H1 (cell line): ENCODE results near the gene FAM13C. TPM values are rescaled to one million over a fixed set of nuclear protein-coding genes. Genes with fewer than 3 reads are reported as not detected.

ENCODE experiments used
- CTCF ChIA-PET: fragments of 300-600 bp; sonication (Branson Sonifier 250); formaldehyde crosslinking; loops from one replicate; lab custom pipeline; 2021; ENCODE audit not compliant: partially characterized antibody; lab: Charles Lee
- POLR2A ChIA-PET: fragments of 300-600 bp; sonication (Branson Sonifier 250); formaldehyde crosslinking; loops from one replicate; lab custom pipeline; 2021; ENCODE audit warnings: inconsistent platforms; ENCODE audit not compliant: partially characterized antibody; lab: Charles Lee
- DNase-seq, 2 experiments: peaks; one replicate each; pipeline versions ENCODE4 v3.0.0 to v3.0.0-alpha.2; 2010 to 2022; ENCODE audit warnings: low spot score in 2 of 2, low read depth in 1 of 2, mixed read lengths in 1 of 2
- FAIRE-seq: peaks from 2 replicates; lab custom pipeline; 2011; peaks lifted over from hg19 to GRCh38; lab: Jason Lieb, UNC
- H2AFZ ChIP-seq: 2 replicates; pipeline ENCODE4 v1.8.1; 2012; ENCODE audit warnings: low read length, inconsistent platforms
- H2AK5ac ChIP-seq: 2 replicates; pipeline ENCODE4 v1.6.1; 2013; ENCODE audit warnings: low read depth, low read length
- H2BK120ac ChIP-seq: replicated peaks from 2 replicates; pipeline ENCODE3; 2013; ENCODE audit warnings: low read depth, low read length, inconsistent platforms
- H2BK12ac ChIP-seq: 2 replicates; pipeline ENCODE4 v1.6.1; 2013; ENCODE audit warnings: low read depth, low read length
- H2BK15ac ChIP-seq: 2 replicates; pipeline ENCODE4 v1.6.1; 2013; ENCODE audit warnings: low read length
- H2BK20ac ChIP-seq: 2 replicates; pipeline ENCODE4 v1.6.1; 2013; ENCODE audit warnings: low read length
- H2BK5ac ChIP-seq: 2 replicates; pipeline ENCODE4 v1.6.1; 2013; ENCODE audit warnings: low read depth, low read length
- H3K14ac ChIP-seq: 2 replicates; pipeline ENCODE4 v1.6.1; 2013; ENCODE audit warnings: inconsistent platforms; ENCODE audit not compliant: insufficient read length
- H3K18ac ChIP-seq: 2 replicates; pipeline ENCODE4 v1.6.1; 2013; ENCODE audit warnings: low read length; ENCODE audit errors: extremely low read depth
- H3K23ac ChIP-seq: 2 replicates; pipeline ENCODE4 v1.6.1; 2013; ENCODE audit warnings: inconsistent platforms; ENCODE audit not compliant: insufficient read length
- H3K23me2 ChIP-seq: 2 replicates; pipeline ENCODE4 v1.6.1; 2013; ENCODE audit warnings: low read depth, low read length
- H3K27ac ChIP-seq: 2 replicates; pipeline ENCODE4 v1.6.1; 2011; ENCODE audit warnings: low read depth, low read length, inconsistent platforms
- H3K27me3 ChIP-seq, 4 experiments: replicated peaks in 1 of 4; 1 replicate in 1 of 4; 2 replicates in 3 of 4; pipeline versions ENCODE4 v1.6.1 to v1.8.1; 2011 to 2013; ENCODE audit warnings: low read length in 3 of 4, mild to moderate bottlenecking in 3 of 4, inconsistent platforms in 2 of 4, mixed read lengths in 2 of 4, moderate library complexity in 1 of 4; ENCODE audit not compliant: control insufficient read depth in 3 of 4, insufficient read depth in 3 of 4; ENCODE audit errors: extremely low read depth in 1 of 4
- H3K36me3 ChIP-seq, 4 experiments: 2 replicates each; pipeline versions ENCODE4 v1.6.1 to v1.8.1; 2011 to 2013; ENCODE audit warnings: mild to moderate bottlenecking in 4 of 4, low read length in 3 of 4, moderate library complexity in 2 of 4, control low read depth in 1 of 4, inconsistent platforms in 1 of 4; ENCODE audit not compliant: insufficient read depth in 4 of 4, control insufficient read depth in 2 of 4
- H3K4ac ChIP-seq: replicated peaks from 2 replicates; pipeline ENCODE3; 2013; ENCODE audit warnings: low read length, low read depth, mixed read lengths, inconsistent platforms; ENCODE audit not compliant: insufficient read length
- H3K4me1 ChIP-seq, 4 experiments: replicated peaks in 1 of 4; 1 replicate in 1 of 4; 2 replicates in 3 of 4; pipeline versions ENCODE4 v1.6.1 to v1.8.1; 2011 to 2013; ENCODE audit warnings: low read length in 3 of 4, inconsistent platforms in 2 of 4, mixed read lengths in 1 of 4; ENCODE audit not compliant: insufficient read depth in 4 of 4, control insufficient read depth in 3 of 4
- H3K4me2 ChIP-seq, 2 experiments: 2 replicates each; pipeline versions ENCODE4 v1.6.1 to v1.8.1; 2011 to 2013; ENCODE audit warnings: low read depth in 2 of 2, low read length in 2 of 2, control low read depth in 1 of 2, inconsistent platforms in 1 of 2, mild to moderate bottlenecking in 1 of 2; ENCODE audit not compliant: insufficient read depth in 1 of 2
- H3K4me3 ChIP-seq, 4 experiments: fragments of 200-600, 300-600 bp in 1 of 4; sonication (generic), shearing (Covaris generic), sonication (Bioruptor Twin) in 1 of 4; 2 replicates each; pipeline versions ENCODE4 v1.5.1 to v1.8.1; 2011 to 2016; ENCODE audit warnings: low read length in 4 of 4, low read depth in 3 of 4, control low read depth in 2 of 4, inconsistent platforms in 2 of 4, mild to moderate bottlenecking in 2 of 4, mixed read lengths in 1 of 4, moderate library complexity in 1 of 4; ENCODE audit not compliant: insufficient read depth in 2 of 4; ENCODE audit errors: extremely low read depth in 1 of 4
- H3K56ac ChIP-seq: replicated peaks from 2 replicates; pipeline ENCODE3; 2013; ENCODE audit warnings: low read depth, mild to moderate bottlenecking, mixed read lengths, low read length, inconsistent platforms; ENCODE audit not compliant: insufficient read length
- H3K79me1 ChIP-seq: 2 replicates; pipeline ENCODE4 v1.6.1; 2013; ENCODE audit warnings: low read depth, low read length, control low read depth
- H3K79me2 ChIP-seq, 2 experiments: 2 replicates each; pipeline versions ENCODE4 v1.6.1 to v1.8.1; 2012 to 2013; ENCODE audit warnings: low read length in 2 of 2, mild to moderate bottlenecking in 2 of 2, inconsistent platforms in 1 of 2; ENCODE audit not compliant: insufficient read depth in 2 of 2, control insufficient read depth in 1 of 2
- H3K9ac ChIP-seq, 4 experiments: replicated peaks in 1 of 4; 1 replicate in 1 of 4; 2 replicates in 3 of 4; pipeline versions ENCODE4 v1.6.1 to v1.8.1; 2011 to 2013; ENCODE audit warnings: low read depth in 3 of 4, low read length in 3 of 4, control low read depth in 2 of 4, mild to moderate bottlenecking in 2 of 4, moderate library complexity in 2 of 4, inconsistent platforms in 1 of 4; ENCODE audit errors: extremely low read depth in 1 of 4
- H3K9me3 ChIP-seq, 2 experiments: 2 replicates each; pipeline versions ENCODE4 v1.6.1 to v1.8.1; 2012 to 2013; ENCODE audit warnings: mild to moderate bottlenecking in 2 of 2, moderate library complexity in 2 of 2, control low read depth in 1 of 2, inconsistent platforms in 1 of 2, low read depth in 1 of 2, low read length in 1 of 2, mixed read lengths in 1 of 2; ENCODE audit not compliant: insufficient read depth in 2 of 2
- H4K20me1 ChIP-seq, 2 experiments: replicated peaks in 1 of 2; 2 replicates each; pipeline versions ENCODE3 to v1.8.1; 2011 to 2013; ENCODE audit warnings: inconsistent platforms in 2 of 2, low read length in 2 of 2, mild to moderate bottlenecking in 1 of 2; ENCODE audit not compliant: insufficient read depth in 2 of 2, control insufficient read depth in 1 of 2
- H4K5ac ChIP-seq: 2 replicates; pipeline ENCODE4 v1.6.1; 2013; ENCODE audit warnings: low read length, low read depth, mixed read lengths, inconsistent platforms; ENCODE audit not compliant: insufficient read length
- H4K8ac ChIP-seq: 2 replicates; pipeline ENCODE4 v1.8.0; 2013; ENCODE audit warnings: mild to moderate bottlenecking, moderate library complexity, low read length, inconsistent platforms; ENCODE audit not compliant: insufficient read depth; ENCODE audit errors: extremely low read depth
- H4K91ac ChIP-seq: replicated peaks from 2 replicates; pipeline ENCODE3; 2013; ENCODE audit warnings: low read length, mixed read lengths, inconsistent platforms; ENCODE audit not compliant: insufficient read length
- EP300 ChIP-seq, 2 experiments: IDR thresholded peaks; 1 replicate in 1 of 2; 2 replicates in 1 of 2; pipeline ENCODE4 v1.6.1; 2011 to 2012; ENCODE audit warnings: low read depth in 2 of 2, low read length in 2 of 2, mild to moderate bottlenecking in 2 of 2, borderline replicate concordance in 1 of 2, inconsistent platforms in 1 of 2, moderate library complexity in 1 of 2
- GTF2F1 ChIP-seq: IDR thresholded peaks from 2 replicates; pipeline ENCODE4 v1.6.1; 2012; ENCODE audit warnings: low read depth, low read length, improper control_type of control experiment, borderline replicate concordance
- POU5F1 ChIP-seq: IDR thresholded peaks from 2 replicates; pipeline ENCODE4 v1.6.1; 2011; ENCODE audit warnings: low read depth, mild to moderate bottlenecking, low read length, moderate library complexity
- RFX5 ChIP-seq: IDR thresholded peaks from 2 replicates; pipeline ENCODE4 v1.6.1; 2011; ENCODE audit warnings: low read depth, low read length, improper control_type of control experiment, borderline replicate concordance
- WGBS, 2 experiments: shearing (Covaris generic) in 1 of 2; methylation state at CpG; one replicate each; pipeline versions ENCODE4 v1.1.6 to v1.1.7; 2013 to 2015; ENCODE audit warnings: low lambda C conversion rate in 2 of 2, mixed read lengths in 2 of 2, inconsistent platforms in 1 of 2, low coverage in 1 of 2, missing lambda C conversion rate in 1 of 2; ENCODE audit not compliant: insufficient replicate concordance in 2 of 2, insufficient coverage in 1 of 2, insufficient read length in 1 of 2; ENCODE audit errors: extremely low coverage in 1 of 2, missing lambda C conversion rate in 1 of 2; 5-methylcytosine and 5-hydroxymethylcytosine counted together
- polyA plus RNA-seq, 7 experiments: library from polyadenylated mRNA; depleted of rRNA in 3 of 7; stranded (reverse) in 5 of 7; unstranded in 2 of 7; fragments of >200 nt in 5 of 7; fragments of 200-250 nt in 2 of 7; gene quantifications; 1 replicate in 5 of 7; 2 replicates in 1 of 7; 4 replicates in 1 of 7; pipeline versions ENCODE4 v1.2.1 to v1.2.3, GENCODE V29; 2011 to 2013; ENCODE audit warnings: missing spikeins in 2 of 7, mixed read lengths in 2 of 7
- total RNA-seq: library from RNA; stranded (reverse); fragmentation: NEBNext Ultra II Directional; extraction: Animal tissue kit (Norgen Biotek cat#: 25700); gene quantifications from 2 replicates; pipeline ENCODE4 v1.2.1, GENCODE V29; 2021
- TF ChIP-seq, protein P1 (sequence below): IDR thresholded peaks from 2 replicates; pipeline ENCODE4 v1.6.1; 2012; ENCODE audit warnings: inconsistent platforms

FAM13C gene
- total and polyA plus RNA-seq, 2 of the 8 experiments (the other 6 are each of a cell fraction or from before 2014, with no cell fraction given), result 0.56 to 0.62 TPM

DNA sequence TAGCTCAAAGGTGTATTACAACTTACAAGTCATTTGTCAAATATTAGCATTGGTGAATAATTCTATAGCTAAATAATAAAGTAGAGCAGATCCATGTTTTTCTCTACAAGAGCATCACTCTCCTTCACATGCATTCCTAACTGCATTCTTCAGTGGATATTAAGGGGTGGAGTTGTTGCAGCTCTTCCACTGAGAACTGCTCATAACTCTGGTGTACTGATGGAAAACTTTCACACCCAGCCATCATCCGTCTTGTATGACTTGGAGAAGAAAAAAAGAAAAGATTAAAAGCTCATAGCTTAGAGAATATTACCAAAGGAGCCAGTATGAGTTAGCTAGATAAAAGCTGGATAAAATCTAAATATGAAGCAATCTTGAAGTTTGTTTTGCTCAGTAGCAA is 10.2 kb upstream of the FAM13C start:
- CTCF ChIA-PET, result interaction anchor here (1.2 to 1.9 kb wide), 3 partner anchors 9 to 18 kb away, joined by 4 to 5 read pairs (median 4); no protein-coding TSS in a partner anchor
- no peak overlapping the region for H3K4me2 ChIP-seq
- H3K9me3 ChIP-seq, result no peaks in the 10 kb centered on the region
- H3K27ac ChIP-seq, result no peak overlapping the region
- H2BK12ac ChIP-seq, result no peak overlapping the region
- no peak overlapping the region for H3K9ac ChIP-seq
- no peak overlapping the region for H3K23ac ChIP-seq
- no peak overlapping the region for H2BK15ac ChIP-seq
- H3K4me1 ChIP-seq, result peaks cover 0 to 3% (median 0%) of the 10 kb centered on the region in 4 experiments; a peak in 1 of 7 replicates
- H2AK5ac ChIP-seq, result no peak overlapping the region
- 94% methylated on average over 1 of the region's 1 CpG; no CpG with 5 or more reads in 1 of the 2 experiments for WGBS, 2 experiments
- DNase-seq, result no peak
- no peak overlapping the region for H4K8ac ChIP-seq
- H3K14ac ChIP-seq, result no peak overlapping the region
- H4K5ac ChIP-seq, result no peak overlapping the region
- no peak overlapping the region for H3K4me3 ChIP-seq
- no peaks in the 10 kb centered on the region for H3K36me3 ChIP-seq
- H2AFZ ChIP-seq, result no peak overlapping the region
- no peak overlapping the region for H4K91ac ChIP-seq
- no peak for FAIRE-seq
- no peak overlapping the region for H3K18ac ChIP-seq
- H4K20me1 ChIP-seq, result no peaks in the 10 kb centered on the region
- no peaks in the 10 kb centered on the region for H3K27me3 ChIP-seq
- H3K79me2 ChIP-seq, result no peaks in the 10 kb centered on the region
- H3K4ac ChIP-seq, result no peak overlapping the region
- no peak overlapping the region for H3K56ac ChIP-seq
- H3K79me1 ChIP-seq, result no peaks in the 10 kb centered on the region
- TF ChIP-seq RFX5, result no peak
- no peak for TF ChIP-seq GTF2F1
- TF ChIP-seq EP300 (IDR thresholded peaks at IDR 0.05; ENCODE audit: borderline replicate concordance in 1 of 2, low read depth in 2 of 2, low read length in 2 of 2), result no peak
- TF ChIP-seq POU5F1, result no peak
- TF ChIP-seq, protein P1, sequence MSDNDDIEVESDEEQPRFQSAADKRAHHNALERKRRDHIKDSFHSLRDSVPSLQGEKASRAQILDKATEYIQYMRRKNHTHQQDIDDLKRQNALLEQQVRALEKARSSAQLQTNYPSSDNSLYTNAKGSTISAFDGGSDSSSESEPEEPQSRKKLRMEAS, result no peak
- no peaks in the 10 kb centered on the region for H3K23me2 ChIP-seq
- no peak overlapping the region for H2BK20ac ChIP-seq
- H2BK5ac ChIP-seq, result no peak overlapping the region
- POLR2A ChIA-PET, result no interaction called here
- H2BK120ac ChIP-seq, result no peak overlapping the region
